ENCODE measurements around the gene TTLL12. TPM values are rescaled to one million over a fixed set of nuclear protein-coding genes. Genes with fewer than 3 reads are reported as not detected.

The TTLL12 gene
- total and polyA plus RNA-seq, 2 donors (not counting 1 experiment from before 2014, with no cell fraction given), result 11.0 to 21.3 TPM

GRCh38 chr22:43226377-43227238 lies 39.7 kb upstream of the TTLL12 start:
- Histone ChIP-seq H3K9me3 (ENCODE audit: control extremely low read depth in 1 of 3, control insufficient read depth in 2 of 3, insufficient read depth in 1 of 3, low read length in 2 of 3) (no peaks in the 10 kb centered on the region), H3K36me3 (replicated peaks in 1 of 2; ENCODE audit: control extremely low read depth in 1 of 2, control insufficient read depth in 1 of 2, extremely low read depth in 1 of 2, insufficient read depth in 2 of 2, low read length in 1 of 2) (no peaks in the 10 kb centered on the region), H4K20me1 (ENCODE audit: control insufficient read depth, insufficient read depth, low read length, poor library complexity, severe bottlenecking) (no peaks in the 10 kb centered on the region), H3K9ac (ENCODE audit: low read length) (no peak overlapping the region), H3K79me2 (ENCODE audit: control insufficient read depth, insufficient read depth, low read length) (no peaks in the 10 kb centered on the region), H3K27me3 (replicated peaks in 1 of 4; ENCODE audit: control extremely low read depth in 1 of 4, control insufficient read depth in 3 of 4, insufficient read depth in 4 of 4, low read length in 3 of 4) (peaks cover 0 to 11% (median 0%) of the 10 kb centered on the region in 4 experiments), H3K4me1 (ENCODE audit: control insufficient read depth in 2 of 2, insufficient read depth in 2 of 2, low read length in 2 of 2) (peaks cover 4 to 7% of the 10 kb centered on the region in 2 donors), H3K4me3 (ENCODE audit: control extremely low read depth in 1 of 5, extremely low read depth in 1 of 5, insufficient read depth in 1 of 5, low read depth in 2 of 5, low read length in 4 of 5) (no peak overlapping the region), H3K27ac (ENCODE audit: low read length in 2 of 2) (no peak overlapping the region), H3K4me2 (replicated peaks; ENCODE audit: low read depth, low read length, poor library complexity, severe bottlenecking) (no peak overlapping the region), H2AFZ (ENCODE audit: insufficient read depth, low read depth, low read length, poor library complexity, severe bottlenecking) (no peak overlapping the region)
- no peak for ATAC-seq (ENCODE audit: low read depth)
- WGBS (ENCODE audit: insufficient coverage), result 89% methylated on average over 13 of the region's 19 CpGs
- CTCF ChIA-PET, result no interaction called here
- Mint-ChIP-seq H3K27me3 (peaks cover 10% of the 10 kb centered on the region), H3K4me3 (no peak overlapping the region), H3K9me3 (ENCODE audit: insufficient read depth) (no peaks in the 10 kb centered on the region), H3K4me1 (peaks cover 4% of the 10 kb centered on the region), H3K27ac (no peak overlapping the region)
- intact Hi-C loops (cut with micrococcal nuclease), result no loop called here
- POLR2A ChIA-PET, result no interaction called here
- TF ChIP-seq, protein P1, sequence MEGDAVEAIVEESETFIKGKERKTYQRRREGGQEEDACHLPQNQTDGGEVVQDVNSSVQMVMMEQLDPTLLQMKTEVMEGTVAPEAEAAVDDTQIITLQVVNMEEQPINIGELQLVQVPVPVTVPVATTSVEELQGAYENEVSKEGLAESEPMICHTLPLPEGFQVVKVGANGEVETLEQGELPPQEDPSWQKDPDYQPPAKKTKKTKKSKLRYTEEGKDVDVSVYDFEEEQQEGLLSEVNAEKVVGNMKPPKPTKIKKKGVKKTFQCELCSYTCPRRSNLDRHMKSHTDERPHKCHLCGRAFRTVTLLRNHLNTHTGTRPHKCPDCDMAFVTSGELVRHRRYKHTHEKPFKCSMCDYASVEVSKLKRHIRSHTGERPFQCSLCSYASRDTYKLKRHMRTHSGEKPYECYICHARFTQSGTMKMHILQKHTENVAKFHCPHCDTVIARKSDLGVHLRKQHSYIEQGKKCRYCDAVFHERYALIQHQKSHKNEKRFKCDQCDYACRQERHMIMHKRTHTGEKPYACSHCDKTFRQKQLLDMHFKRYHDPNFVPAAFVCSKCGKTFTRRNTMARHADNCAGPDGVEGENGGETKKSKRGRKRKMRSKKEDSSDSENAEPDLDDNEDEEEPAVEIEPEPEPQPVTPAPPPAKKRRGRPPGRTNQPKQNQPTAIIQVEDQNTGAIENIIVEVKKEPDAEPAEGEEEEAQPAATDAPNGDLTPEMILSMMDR (IDR thresholded peaks at IDR 0.05), result no peak
- no peak for TF ChIP-seq EZH2 (IDR thresholded peaks at IDR 0.05; ENCODE audit: borderline replicate concordance, insufficient read depth, low read depth, low read length, poor library complexity, severe bottlenecking)
- DNase-seq, result no peak

DNA sequence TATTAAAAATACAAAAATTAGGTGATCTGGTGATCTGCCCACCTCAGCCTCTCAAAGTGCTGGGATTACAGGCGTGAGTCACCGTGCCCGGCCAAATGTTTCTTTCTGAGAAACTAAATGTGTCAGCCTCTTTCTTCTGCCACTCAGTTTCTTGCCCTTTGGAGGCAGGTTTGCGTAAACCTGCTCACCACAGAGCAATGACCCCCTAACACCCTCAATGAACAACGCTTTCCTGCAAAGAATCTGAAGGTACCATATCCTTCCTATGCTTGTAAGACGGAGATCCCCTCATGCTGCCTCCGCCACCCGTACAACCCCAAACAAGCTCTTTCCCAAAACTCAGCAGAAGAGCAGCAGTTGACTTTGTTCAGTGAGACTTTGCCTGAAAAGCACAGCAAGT lies 38.7 kb upstream of the TTLL12 start:
- Mint-ChIP-seq H3K9me3 (ENCODE audit: insufficient read depth) (no peaks in the 10 kb centered on the region), H3K4me3 (no peak overlapping the region), H3K27ac (no peak overlapping the region), H3K27me3 (peaks cover 8% of the 10 kb centered on the region), H3K4me1 (no peaks in the 10 kb centered on the region)
- DNase-seq, result no peak
- ChIA-PET POLR2A (no interaction called here), CTCF (interaction anchor here (1.2 to 1.6 kb wide), 3 partner anchors 9 to 160 kb away, joined by 3 to 6 read pairs (median 5); no protein-coding TSS in a partner anchor)
- no peak for TF ChIP-seq EZH2 (IDR thresholded peaks at IDR 0.05; ENCODE audit: borderline replicate concordance, insufficient read depth, low read depth, low read length, poor library complexity, severe bottlenecking)
- TF ChIP-seq, protein P1 (IDR thresholded peaks at IDR 0.05), result no peak
- Histone ChIP-seq H2AFZ (ENCODE audit: insufficient read depth, low read depth, low read length, poor library complexity, severe bottlenecking) (no peak overlapping the region), H3K27me3 (replicated peaks in 1 of 4; ENCODE audit: control extremely low read depth in 1 of 4, control insufficient read depth in 3 of 4, insufficient read depth in 4 of 4, low read length in 3 of 4) (peaks cover 0 to 2% (median 0%) of the 10 kb centered on the region in 4 experiments), H3K9me3 (ENCODE audit: control extremely low read depth in 1 of 3, control insufficient read depth in 2 of 3, insufficient read depth in 1 of 3, low read length in 2 of 3) (no peaks in the 10 kb centered on the region), H4K20me1 (ENCODE audit: control insufficient read depth, insufficient read depth, low read length, poor library complexity, severe bottlenecking) (no peaks in the 10 kb centered on the region), H3K9ac (ENCODE audit: low read length) (no peak overlapping the region), H3K36me3 (replicated peaks in 1 of 2; ENCODE audit: control extremely low read depth in 1 of 2, control insufficient read depth in 1 of 2, extremely low read depth in 1 of 2, insufficient read depth in 2 of 2, low read length in 1 of 2) (no peaks in the 10 kb centered on the region), H3K27ac (ENCODE audit: low read length in 2 of 2) (no peak overlapping the region), H3K4me3 (ENCODE audit: control extremely low read depth in 1 of 5, extremely low read depth in 1 of 5, insufficient read depth in 1 of 5, low read depth in 2 of 5, low read length in 4 of 5) (no peak overlapping the region), H3K79me2 (ENCODE audit: control insufficient read depth, insufficient read depth, low read length) (no peaks in the 10 kb centered on the region), H3K4me1 (ENCODE audit: control insufficient read depth in 2 of 2, insufficient read depth in 2 of 2, low read length in 2 of 2) (no peaks in the 10 kb centered on the region), H3K4me2 (replicated peaks; ENCODE audit: low read depth, low read length, poor library complexity, severe bottlenecking) (no peak overlapping the region)
- intact Hi-C loops (cut with micrococcal nuclease), result no loop called here
- 97% methylated on average over 6 of the region's 8 CpGs for WGBS (ENCODE audit: insufficient coverage)
- no peak for ATAC-seq (ENCODE audit: low read depth)

All from B cell (primary cell).